ENCODE results near the gene NKTR.
"Not testable (repeated sequence)": the region's sequence is repeated elsewhere in the genome, so short reads cannot be mapped to it uniquely, and the experiment has no call there.

The NKTR gene

GRCh38 chr3:42597098-42597497 is 3.4 kb upstream of the NKTR start:
- DNase-seq = not testable (repeated sequence)

GRCh38 chr3:42600958-42601675 is 631 bp downstream of the NKTR start:
- no peak for DNase-seq

GRCh38 chr3:42601896-42602581 is 1.6 kb downstream of the NKTR start:
- DNase-seq = no peak

- DNase-seq = no peak
These were observed 2.5 kb downstream of the NKTR start for GRCh38 chr3:42602961-42603360.

GRCh38 chr3:42605546-42606173 is 5.2 kb downstream of the NKTR start:
- no peak for DNase-seq

- DNase-seq = no peak
These were observed 8.1 kb downstream of the NKTR start for GRCh38 chr3:42608581-42608980.

- DNase-seq = no peak
These were observed 10.5 kb downstream of the NKTR start for GRCh38 chr3:42610976-42611375.

- DNase-seq = no peak
These were observed 11.7 kb downstream of the NKTR start for GRCh38 chr3:42612217-42612616.

GRCh38 chr3:42612928-42613327 is 12.4 kb downstream of the NKTR start:
- DNase-seq = no peak

- no peak for DNase-seq
These were observed 13.0 kb downstream of the NKTR start for GRCh38 chr3:42613462-42613861.

GRCh38 chr3:42631620-42632019 is 31.1 kb downstream of the NKTR start:
- DNase-seq = no peak

GRCh38 chr3:42632146-42632545 is 31.7 kb downstream of the NKTR start:
- no peak for DNase-seq

GRCh38 chr3:42633544-42633943 is 33.1 kb downstream of the NKTR start:
- no peak for DNase-seq

GRCh38 chr3:42635111-42635510 is 34.6 kb downstream of the NKTR start:
- DNase-seq = no peak

GRCh38 chr3:42637001-42637400 is 36.5 kb downstream of the NKTR start:
- DNase-seq = no peak

- no peak for DNase-seq
These were observed 37.9 kb downstream of the NKTR start for GRCh38 chr3:42638339-42638842.

- DNase-seq = no peak
These were observed 38.7 kb downstream of the NKTR start for GRCh38 chr3:42639192-42639591.

- no peak for DNase-seq
These were observed 39.6 kb downstream of the NKTR start for GRCh38 chr3:42640129-42640528.

- DNase-seq = no peak
These were observed 40.4 kb downstream of the NKTR start for GRCh38 chr3:42640771-42641370.

- no peak for DNase-seq
These were observed 47.5 kb downstream of the NKTR start for GRCh38 chr3:42647821-42648459.

GRCh38 chr3:42649006-42649405 is 48.5 kb downstream of the NKTR start:
- DNase-seq = no peak

- DNase-seq = no peak
These were observed 49.3 kb downstream of the NKTR start for GRCh38 chr3:42649783-42650182.
